Endodermal cell (in vitro differentiated cells): ENCODE data around the gene CDKN1A. TPM values are rescaled to one million over a fixed set of nuclear protein-coding genes. Genes with fewer than 3 reads are reported as not detected.

ENCODE experiments used
- DNase-seq: peaks from one replicate; pipeline ENCODE4 v3.0.0-alpha.2; 2017
- H3K27ac ChIP-seq: 2 replicates; pipeline ENCODE4 v1.5.1; 2013; ENCODE audit warnings: mild to moderate bottlenecking, low read depth, low read length, moderate library complexity
- H3K27me3 ChIP-seq: 2 replicates; pipeline ENCODE4 v1.6.1; 2013; ENCODE audit warnings: mild to moderate bottlenecking, low read length, moderate library complexity; ENCODE audit not compliant: insufficient read depth, control insufficient read depth, poor library complexity, severe bottlenecking
- H3K36me3 ChIP-seq: 2 replicates; pipeline ENCODE4 v1.7.0; 2013; ENCODE audit warnings: mild to moderate bottlenecking, low read length, moderate library complexity; ENCODE audit not compliant: control insufficient read depth, insufficient read depth
- H3K4me1 ChIP-seq: one replicate; pipeline ENCODE4 v1.7.0; 2013; ENCODE audit warnings: low read length; ENCODE audit not compliant: control insufficient read depth, insufficient read depth
- H3K4me3 ChIP-seq: 2 replicates; pipeline ENCODE4 v1.5.1; 2013; ENCODE audit warnings: mild to moderate bottlenecking, low read length, moderate library complexity
- H3K9ac ChIP-seq: 2 replicates; pipeline ENCODE4 v1.6.1; 2013; ENCODE audit warnings: mild to moderate bottlenecking, low read length, moderate library complexity; ENCODE audit not compliant: poor library complexity, severe bottlenecking; ENCODE audit errors: extremely low read depth
- H3K9me3 ChIP-seq: 2 replicates; pipeline ENCODE4 v1.6.1; 2013; ENCODE audit warnings: mild to moderate bottlenecking, low read length, moderate library complexity; ENCODE audit not compliant: control insufficient read depth
- H3K27ac Mint-ChIP-seq: 2 replicates; pipeline ENCODE4 v1.8.0; 2020; ENCODE audit warnings: mixed read lengths
- H3K27me3 Mint-ChIP-seq: 2 replicates; pipeline ENCODE4 v1.8.0; 2021; ENCODE audit warnings: mild to moderate bottlenecking, mixed read lengths; ENCODE audit not compliant: insufficient read depth
- H3K36me3 Mint-ChIP-seq: 2 replicates; pipeline ENCODE4 v1.8.0; 2020; ENCODE audit warnings: low read depth, mixed read lengths
- H3K4me1 Mint-ChIP-seq: 2 replicates; pipeline ENCODE4 v1.8.0; 2020; ENCODE audit warnings: mixed read lengths
- H3K4me3 Mint-ChIP-seq: 2 replicates; pipeline ENCODE4 v1.8.0; 2020; ENCODE audit warnings: mild to moderate bottlenecking, moderate library complexity, mixed read lengths
- H3K9me3 Mint-ChIP-seq: 2 replicates; pipeline ENCODE4 v1.8.0; 2020; ENCODE audit warnings: mild to moderate bottlenecking, mixed read lengths
- WGBS, 2 experiments: methylation state at CpG; one replicate each; pipeline versions ENCODE4 v1.1.5 to v1.1.7; 2013; ENCODE audit warnings: missing lambda C conversion rate in 2 of 2, mixed read lengths in 1 of 2; ENCODE audit not compliant: insufficient coverage in 1 of 2, insufficient read length in 1 of 2; 5-methylcytosine and 5-hydroxymethylcytosine counted together
- total RNA-seq, 2 donors: library from RNA; stranded (reverse); fragmentation: NEBNext Ultra II Directional in 1 of 2; extraction: Animal tissue kit (Norgen Biotek cat#: 25700) in 1 of 2; gene quantifications; 2 replicates in 1 of 2; 3 replicates in 1 of 2; pipeline ENCODE4 v1.2.1, GENCODE V29; 2021
- TF ChIP-seq, protein P1 (sequence below): fragments of 200-600 bp; sonication (generic); conservative IDR thresholded peaks from 2 replicates; pipeline ENCODE4 v1.5.0; 2021; ENCODE audit warnings: antibody characterized with exemption, mild to moderate bottlenecking

Gene CDKN1A
- total RNA-seq, 2 donors from 2014 or later = 1.9 to 3.7 TPM

DNA sequence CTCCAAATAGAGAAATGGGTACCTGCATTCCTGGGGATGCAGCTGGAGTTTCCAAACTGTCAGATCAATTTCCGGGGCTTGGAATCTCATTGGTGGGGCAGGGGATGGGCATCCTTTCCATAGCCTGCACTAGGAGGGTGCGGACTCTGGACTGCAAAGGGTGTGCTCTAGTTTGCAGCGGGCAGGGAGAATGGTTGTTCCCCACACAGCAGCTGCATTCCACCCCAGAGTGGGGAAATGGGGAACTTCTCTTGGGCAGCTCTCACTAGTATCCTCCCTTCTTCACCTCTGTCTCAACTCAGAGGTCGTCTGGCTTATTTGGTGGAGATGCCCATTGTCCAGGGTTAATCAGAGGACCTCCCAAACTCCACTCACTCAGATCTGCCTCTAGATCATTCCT lies 34.5 kb upstream of the CDKN1A start:
- Histone ChIP-seq H3K27me3 (peaks cover 11% of the 10 kb centered on the region), H3K4me3 (no peak overlapping the region), H3K36me3 (no peaks in the 10 kb centered on the region), H3K9ac (no peak overlapping the region), H3K4me1 (no peaks in the 10 kb centered on the region), H3K27ac (no peak overlapping the region), H3K9me3 (no peaks in the 10 kb centered on the region)
- Mint-ChIP-seq H3K36me3 (no peaks in the 10 kb centered on the region), H3K4me1 (peaks cover 3% of the 10 kb centered on the region), H3K27me3 (peaks cover 20% of the 10 kb centered on the region), H3K27ac (no peak overlapping the region), H3K9me3 (no peaks in the 10 kb centered on the region), H3K4me3 (no peak overlapping the region)
- TF ChIP-seq, protein P1, sequence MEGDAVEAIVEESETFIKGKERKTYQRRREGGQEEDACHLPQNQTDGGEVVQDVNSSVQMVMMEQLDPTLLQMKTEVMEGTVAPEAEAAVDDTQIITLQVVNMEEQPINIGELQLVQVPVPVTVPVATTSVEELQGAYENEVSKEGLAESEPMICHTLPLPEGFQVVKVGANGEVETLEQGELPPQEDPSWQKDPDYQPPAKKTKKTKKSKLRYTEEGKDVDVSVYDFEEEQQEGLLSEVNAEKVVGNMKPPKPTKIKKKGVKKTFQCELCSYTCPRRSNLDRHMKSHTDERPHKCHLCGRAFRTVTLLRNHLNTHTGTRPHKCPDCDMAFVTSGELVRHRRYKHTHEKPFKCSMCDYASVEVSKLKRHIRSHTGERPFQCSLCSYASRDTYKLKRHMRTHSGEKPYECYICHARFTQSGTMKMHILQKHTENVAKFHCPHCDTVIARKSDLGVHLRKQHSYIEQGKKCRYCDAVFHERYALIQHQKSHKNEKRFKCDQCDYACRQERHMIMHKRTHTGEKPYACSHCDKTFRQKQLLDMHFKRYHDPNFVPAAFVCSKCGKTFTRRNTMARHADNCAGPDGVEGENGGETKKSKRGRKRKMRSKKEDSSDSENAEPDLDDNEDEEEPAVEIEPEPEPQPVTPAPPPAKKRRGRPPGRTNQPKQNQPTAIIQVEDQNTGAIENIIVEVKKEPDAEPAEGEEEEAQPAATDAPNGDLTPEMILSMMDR = no peak
- 92 to 100% methylated on average over 1 to 4 of the region's 4 CpGs for WGBS, 2 experiments
- DNase-seq = no peak

DNA sequence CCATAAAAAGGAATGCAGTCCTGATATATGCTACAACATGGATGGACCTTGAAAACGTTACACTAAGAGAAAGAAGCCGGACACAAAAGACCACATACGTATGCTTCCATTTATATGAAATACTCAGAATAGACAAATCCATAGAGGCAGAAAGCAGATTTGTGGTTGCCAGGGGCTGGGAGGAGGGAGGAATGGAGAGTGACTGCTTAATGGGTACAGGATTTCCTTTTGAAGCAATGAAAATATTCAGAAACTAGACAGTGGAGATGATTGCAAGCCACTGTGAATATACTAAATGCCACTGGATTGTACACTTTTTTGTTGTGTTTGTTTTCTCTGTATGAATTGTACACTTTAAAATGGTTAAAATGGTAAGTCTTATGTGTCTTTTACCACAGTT lies 29.4 kb upstream of the CDKN1A start:
- TF ChIP-seq, protein P1 = no peak
- no peak overlapping the region for H3K4me3 Mint-ChIP-seq
- Histone ChIP-seq H3K27me3 (peaks cover 48% of the 10 kb centered on the region), H3K4me1 (no peaks in the 10 kb centered on the region), H3K4me3 (no peak overlapping the region), H3K36me3 (no peaks in the 10 kb centered on the region), H3K9ac (no peak overlapping the region), H3K27ac (no peak overlapping the region), H3K9me3 (no peaks in the 10 kb centered on the region)
- H3K9me3 Mint-ChIP-seq = no peaks in the 10 kb centered on the region
- DNase-seq = no peak
- 95 to 100% methylated on average over 1 to 3 of the region's 3 CpGs for WGBS, 2 experiments
- H3K4me1 Mint-ChIP-seq = peaks cover 21% of the 10 kb centered on the region
- no peak overlapping the region for H3K27ac Mint-ChIP-seq
- no peaks in the 10 kb centered on the region for H3K36me3 Mint-ChIP-seq
- H3K27me3 Mint-ChIP-seq = peaks cover 50% of the 10 kb centered on the region

DNA sequence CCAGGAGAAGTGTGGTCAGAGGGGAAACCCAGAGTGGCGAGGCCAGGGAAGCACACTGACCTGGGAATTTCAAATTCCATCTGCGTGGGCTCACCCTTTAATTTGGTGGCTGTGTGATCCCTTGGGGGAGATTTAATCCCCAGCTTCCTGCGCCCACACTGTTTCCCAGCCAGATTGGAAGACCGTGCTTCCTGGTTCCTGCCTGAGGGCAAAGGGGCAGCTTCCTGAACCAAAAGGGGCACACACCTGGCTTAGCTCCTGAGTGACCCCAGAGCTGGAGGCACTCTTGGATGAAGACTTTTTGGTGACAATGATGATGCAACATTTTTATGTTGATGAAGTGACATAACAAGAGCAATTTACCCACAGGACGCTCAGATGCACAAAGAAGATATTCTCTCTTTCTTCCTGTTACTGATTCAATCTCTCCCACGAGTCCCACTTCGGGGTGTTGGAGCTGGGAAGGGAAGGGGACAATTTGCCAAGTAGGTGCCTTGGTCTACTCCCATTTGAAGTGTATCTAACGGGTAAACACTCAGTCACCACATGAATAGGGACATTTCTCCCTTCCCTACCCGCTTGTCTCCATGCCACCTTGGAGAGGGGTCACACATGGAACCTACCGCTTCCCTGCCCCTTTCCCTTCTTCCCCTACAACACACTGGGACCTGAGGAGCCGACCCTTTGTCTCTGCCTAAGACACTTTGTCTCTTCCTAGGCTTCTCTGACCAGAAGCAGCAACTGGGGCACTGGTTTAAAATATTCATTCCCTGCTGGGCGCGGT lies 28.6 kb upstream of the CDKN1A start:
- no peaks in the 10 kb centered on the region for H3K9me3 ChIP-seq
- no peak overlapping the region for H3K27ac ChIP-seq
- H3K27me3 ChIP-seq = peaks cover 53% of the 10 kb centered on the region
- Mint-ChIP-seq H3K4me3 (no peak overlapping the region), H3K27me3 (peaks cover 55% of the 10 kb centered on the region), H3K27ac (no peak overlapping the region), H3K36me3 (no peaks in the 10 kb centered on the region), H3K9me3 (no peaks in the 10 kb centered on the region), H3K4me1 (peaks cover 21% of the 10 kb centered on the region)
- H3K36me3 ChIP-seq = no peaks in the 10 kb centered on the region
- no peak for DNase-seq
- TF ChIP-seq, protein P1 = no peak
- WGBS, 2 experiments = 88 to 91% methylated on average over 12 to 13 of the region's 13 CpGs
- no peak overlapping the region for H3K9ac ChIP-seq
- no peaks in the 10 kb centered on the region for H3K4me1 ChIP-seq
- H3K4me3 ChIP-seq = no peak overlapping the region
